Stimulated activated CD4-positive, alpha-beta T cell treated with anti-CD3 and anti-CD28 coated beads, Interleukin-2, amount 100 ng/mL, for 4 hours (primary cell): ENCODE measurements around the gene CLEC16A.
"Not testable (repeated sequence)": the region's sequence is repeated elsewhere in the genome, so short reads cannot be mapped to it uniquely, and the experiment has no call there.

ENCODE experiments used
- DNase-seq: peaks from one replicate; pipeline ENCODE4 v3.0.0-alpha.2; 2020; ENCODE audit warnings: low read depth

Gene CLEC16A

DNA sequence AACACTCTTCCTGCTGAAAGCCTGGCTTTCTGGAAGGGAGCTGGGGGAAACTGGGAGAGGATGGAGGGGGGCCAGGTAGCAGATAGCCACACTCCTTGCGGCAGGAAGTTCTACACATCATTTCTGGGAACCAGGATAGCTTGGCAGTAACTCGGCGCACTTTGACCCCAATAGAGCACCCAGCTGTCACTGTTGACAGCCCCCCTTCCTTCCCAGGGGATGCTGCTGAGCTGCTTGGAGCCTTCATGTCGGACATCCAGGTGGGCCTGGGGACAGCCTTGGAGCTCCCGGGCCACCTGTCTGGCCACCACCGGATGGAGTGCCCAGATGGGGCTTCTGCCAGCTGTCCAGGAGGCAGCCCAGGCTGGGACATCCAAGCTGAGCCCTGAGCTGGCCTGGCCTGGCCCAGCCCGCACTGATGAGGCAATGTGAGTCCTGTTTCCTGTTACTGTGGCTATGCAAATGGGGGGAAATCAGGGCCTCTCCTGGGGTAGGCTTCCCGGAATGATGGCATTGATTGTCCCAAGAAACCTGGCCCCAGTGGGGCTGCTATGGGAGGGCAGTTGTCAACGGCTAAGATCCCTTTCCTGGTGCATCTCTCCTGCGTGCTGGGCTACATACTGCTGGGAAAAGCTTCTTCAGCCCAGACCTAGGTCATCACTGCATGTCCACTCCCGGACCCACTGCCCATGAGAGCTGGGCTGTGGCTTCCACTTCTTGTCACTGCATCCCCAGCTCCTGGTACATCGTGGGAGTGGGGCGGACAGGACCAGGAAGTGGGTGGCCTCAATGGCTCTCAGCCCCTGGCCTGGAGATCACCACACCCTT, 261.6 kb downstream of the CLEC16A start:
- no peak for DNase-seq

DNA sequence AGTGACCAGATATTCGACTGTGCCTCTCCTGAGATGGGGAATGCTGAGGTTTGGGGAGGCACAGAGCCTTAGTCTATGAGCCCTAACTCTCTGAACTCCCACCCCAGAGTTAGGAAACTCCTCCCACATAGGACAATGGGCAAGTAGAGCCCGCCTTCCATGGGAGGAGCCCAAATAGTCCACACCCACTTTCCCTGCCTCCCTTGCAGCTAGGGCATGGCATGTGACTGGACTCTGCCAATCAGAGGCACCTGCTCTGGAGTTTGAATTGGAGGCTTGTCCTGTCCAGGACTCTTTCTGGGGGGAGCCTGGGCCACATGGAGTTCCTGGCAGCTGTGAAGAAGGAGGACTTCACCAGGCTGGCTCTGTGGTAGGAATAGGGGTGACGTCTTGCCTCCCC, 263.3 kb downstream of the CLEC16A start:
- no peak for DNase-seq

DNA sequence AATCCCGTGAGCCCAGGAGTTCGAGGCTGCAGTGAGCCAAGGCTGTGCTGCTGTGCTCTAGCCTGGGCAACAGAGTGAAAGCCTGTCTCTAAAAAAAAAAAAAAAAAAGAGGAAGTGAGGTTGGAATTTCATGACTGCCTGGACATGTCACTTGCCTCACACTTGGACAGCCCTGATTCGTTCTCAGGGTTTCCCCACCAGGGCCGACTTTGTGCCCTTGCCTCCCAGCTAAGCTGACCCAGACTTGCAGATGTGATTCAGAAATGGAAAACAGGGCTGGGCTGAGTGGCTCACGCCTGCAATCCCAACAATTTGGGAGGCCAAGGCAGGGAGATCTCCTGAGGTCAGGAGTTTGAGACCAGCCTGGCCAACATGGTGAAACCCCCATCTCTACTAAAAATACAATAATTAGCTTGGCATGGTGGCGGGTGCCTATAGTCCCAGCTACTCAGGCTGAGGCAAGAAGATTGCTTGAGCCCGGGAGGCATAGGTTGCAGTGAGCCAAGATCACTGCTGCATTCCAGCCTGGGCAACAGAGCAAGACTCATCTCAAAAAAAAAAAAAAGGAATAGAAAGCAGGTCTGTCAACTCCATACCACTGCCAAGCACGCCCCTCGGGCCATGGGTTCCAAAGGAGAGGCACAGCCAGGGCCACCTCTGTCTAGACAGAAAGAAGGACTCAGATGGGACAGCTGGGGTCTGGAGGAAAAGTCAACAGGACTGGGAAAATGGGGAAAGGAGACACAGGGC, 264.7 kb downstream of the CLEC16A start:
- no peak for DNase-seq

DNA sequence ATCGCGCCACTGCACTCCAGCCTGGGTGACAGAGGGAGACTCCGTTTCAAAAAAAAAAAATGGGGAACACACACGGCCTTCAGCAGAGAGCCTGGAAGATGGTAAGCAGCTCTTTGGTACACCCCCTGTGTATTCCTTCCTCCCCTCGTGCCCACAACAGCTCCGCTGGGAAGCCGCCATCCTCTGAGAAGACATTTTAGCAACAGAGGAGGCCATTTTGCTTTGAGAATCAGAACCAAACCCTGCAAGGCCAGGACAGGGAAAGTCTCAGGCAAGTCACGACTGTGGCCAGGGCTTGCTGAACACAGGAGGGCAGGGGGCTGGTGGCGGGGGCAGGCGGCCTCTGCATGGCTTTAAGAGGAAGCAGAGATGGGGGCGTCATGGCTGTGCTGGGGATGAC, 265.9 kb downstream of the CLEC16A start:
- DNase-seq, result no peak

DNA sequence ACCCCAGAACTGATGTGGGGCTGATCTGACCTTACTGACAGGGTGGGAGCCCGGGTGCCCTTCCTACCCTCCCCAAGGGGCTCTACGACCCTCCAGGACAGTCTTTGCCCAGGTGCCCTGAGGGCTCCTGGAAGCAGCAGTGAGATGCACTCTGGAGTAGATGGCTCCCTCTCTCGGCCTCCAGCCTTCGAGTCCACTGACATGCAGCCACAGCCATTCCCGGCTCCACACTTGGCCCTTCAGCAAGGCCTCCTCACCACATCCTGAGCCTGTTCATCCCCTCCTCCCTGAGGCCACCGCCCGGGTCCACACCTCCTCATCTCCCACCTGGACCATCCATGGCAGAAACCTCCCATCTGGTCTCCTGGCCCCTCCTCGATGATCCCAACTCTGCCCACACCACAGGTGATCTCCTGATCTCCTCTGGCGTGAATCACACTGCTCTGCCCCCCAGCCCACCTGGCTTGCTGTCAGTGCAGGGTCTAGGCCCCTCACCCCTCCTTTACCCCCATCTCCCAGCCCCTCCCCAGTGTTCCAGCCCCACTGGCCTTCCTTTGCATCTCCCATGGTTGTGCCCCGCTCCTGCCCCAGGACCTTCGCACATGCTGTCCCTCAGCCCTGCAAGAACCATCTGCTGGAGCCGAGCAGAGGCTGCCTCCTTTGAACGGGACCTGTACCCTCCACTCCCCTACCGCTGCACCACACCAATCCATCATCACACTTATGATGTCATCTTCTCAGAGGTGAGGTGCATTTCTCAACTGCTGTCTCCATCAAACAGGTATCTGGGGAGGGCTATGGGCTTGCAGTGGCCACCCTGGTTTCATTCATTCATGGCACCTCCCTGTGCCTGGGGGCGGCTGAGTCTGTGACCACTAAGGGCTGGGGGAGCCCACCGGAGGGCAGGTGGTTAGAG, 267.0 kb downstream of the CLEC16A start:
- no peak for DNase-seq

DNA sequence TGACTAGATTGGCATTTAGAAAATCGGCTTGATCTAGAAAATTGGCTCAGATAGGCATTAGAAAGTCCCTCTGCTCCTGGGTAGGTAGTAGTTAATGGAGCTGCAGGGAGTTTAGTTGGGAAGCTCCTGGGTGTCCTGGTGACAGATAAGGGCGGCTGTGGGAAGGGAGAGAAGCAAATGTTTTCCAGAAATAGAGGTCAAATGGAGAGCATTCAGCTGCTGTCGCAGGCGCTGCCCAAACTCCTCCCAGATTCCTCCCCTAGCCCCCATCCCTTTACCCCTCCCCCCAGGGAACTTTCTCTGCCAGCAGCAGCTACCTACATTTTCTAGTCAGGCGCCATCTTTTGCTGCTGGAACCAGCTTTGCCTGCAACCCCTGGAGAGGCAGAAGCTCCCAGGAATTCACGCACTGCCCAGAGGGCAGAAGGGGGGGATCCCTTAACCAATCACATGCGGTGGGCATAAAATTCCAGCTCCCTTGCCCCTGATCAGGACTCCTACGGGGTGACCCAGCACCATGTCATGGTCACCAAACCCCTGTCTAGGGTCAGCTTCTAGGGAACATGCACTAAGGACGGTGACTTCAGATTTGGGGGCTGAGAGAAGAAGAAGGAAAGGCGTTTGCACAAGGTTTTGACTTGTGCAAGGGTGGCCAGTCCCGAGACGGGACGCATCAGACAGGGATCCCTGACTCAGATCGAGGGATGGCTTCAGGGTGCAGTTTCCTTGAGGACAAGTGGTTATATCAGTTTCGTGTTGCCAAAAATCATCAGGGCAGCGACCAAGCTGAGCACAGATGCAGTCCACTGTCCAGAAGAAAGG, 267.8 kb downstream of the CLEC16A start:
- DNase-seq, result no peak

DNA sequence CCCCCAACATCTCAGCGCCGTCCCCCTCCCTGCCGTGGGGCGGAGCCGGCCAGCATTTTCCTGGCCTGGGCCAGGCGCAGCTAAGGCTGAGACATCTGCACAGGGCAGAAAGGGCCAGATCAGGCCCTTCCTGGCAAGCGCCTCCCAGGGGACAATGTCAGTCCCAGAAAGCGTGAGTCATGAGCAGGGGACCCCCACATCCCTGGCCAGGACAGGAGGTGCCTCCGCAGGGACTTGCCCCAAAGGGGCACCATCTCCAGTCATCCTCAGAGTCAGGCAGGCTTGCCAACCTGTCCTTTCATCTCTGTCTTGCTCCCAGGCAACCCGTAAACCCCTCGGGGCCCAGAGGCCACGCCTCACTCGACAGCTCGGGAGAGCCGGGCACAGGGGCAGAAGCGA, 268.4 kb downstream of the CLEC16A start:
- DNase-seq, result no peak

DNA sequence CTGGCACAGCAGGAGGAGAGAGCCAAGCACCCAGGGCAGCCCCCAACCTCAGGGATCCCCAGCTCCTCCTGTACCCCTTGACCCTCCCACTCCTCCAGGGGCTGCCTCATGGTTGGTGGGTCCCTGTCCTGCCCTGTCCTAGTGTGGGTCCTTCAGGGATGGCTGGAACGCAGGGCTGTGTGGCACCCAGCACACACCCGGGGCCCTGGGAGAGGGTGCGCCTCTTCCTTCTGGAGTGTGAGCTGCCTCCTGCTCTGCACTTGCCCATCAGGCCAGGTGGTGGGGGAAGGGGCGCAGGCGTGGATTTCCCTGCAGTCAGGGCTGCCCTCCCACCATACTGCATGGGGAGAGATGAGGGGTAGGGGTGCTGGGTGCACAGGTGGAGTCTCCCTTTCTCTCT, 269.0 kb downstream of the CLEC16A start:
- DNase-seq, result no peak

DNA sequence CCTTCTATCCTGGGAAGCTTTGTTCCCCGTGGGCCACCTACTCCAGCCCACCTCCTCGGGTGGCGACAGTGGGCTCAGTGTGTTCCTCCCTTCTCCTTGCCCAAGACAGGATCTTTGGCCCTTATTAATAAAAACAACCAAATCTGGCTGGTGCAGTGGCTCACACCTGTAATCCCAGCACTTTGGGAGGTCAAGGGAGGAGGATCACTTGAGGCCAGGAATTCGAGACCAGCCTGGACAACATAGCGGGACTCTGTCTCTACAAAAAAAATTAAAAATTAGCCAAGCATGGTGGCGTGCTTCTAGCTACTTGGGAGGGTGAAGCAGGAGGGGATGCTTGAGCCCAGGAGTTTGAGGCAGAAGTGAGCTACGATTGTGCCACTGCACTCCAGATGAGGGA, 269.4 kb downstream of the CLEC16A start:
- DNase-seq, result no peak

DNA sequence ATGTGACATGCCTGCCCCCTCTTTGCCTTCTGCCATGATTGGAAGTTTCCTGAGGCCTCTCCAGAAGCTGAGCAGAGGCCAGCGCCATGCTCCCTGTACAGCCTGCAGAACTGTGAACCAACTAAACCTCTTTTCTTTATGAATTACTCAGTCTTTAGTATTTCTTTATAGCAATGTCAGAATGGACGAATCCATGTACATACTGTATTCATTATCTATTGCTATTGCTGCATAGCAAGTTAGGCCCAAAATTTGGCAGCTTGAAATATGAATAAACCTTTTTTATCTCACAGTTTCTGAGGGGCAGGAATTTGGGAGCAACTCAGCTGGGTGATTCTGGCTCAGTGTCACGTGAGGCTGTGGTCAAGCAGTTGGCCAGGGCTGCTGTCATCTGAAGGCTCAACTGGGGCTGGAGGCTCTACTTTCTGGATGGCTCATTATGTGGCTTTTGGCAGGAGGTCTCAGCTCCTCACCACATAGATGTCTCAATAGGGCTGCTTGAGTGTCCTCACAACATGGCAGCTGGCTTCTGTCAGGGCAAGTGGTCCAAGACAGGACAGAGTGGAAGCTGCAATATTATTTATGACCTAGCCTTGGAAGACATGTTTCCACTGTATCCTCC, 271.7 kb downstream of the CLEC16A start:
- no peak for DNase-seq

DNA sequence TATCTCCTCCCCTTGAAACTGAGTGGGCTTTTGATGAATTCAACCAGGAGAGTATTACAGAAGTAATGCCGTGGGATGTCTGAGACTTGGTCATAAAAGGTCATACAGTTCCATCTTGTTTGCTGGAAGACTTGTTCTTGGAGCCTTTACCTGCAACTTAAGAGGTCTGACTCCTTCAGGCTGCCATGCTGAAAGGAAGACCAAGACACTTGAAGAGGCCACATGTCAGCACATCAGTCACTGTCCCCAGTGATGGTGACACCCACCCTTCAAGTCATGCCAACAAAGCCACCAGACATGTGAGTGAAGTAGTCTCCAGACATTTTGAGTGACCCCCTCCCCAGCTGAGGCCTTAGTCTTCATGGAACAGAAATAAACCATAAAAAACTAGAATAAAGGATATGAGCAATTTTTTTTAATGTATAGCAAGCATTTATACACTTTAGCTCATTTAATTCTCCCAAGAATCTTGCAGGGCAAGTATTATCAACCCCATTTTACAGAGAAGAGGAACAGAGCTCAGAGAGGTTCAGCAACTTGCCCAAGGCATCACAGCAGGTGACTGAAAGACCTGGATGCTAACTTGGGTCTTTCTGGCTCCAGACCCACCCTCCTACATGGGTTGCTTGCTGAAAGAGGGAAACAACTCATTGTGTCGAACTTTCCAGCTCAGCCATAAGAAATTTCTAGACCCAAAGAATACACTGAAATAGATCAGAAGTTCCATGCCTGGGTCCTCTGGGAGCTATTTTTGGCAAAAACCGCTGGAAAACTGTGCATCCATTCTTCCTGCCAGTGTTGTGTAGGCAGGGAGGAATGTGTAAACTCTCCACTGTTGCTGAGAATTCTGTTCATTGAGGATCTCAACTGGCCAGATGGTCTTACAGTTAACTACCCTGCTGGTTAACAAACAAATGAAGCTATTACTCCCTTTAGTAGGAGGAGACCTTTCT, 273.6 kb downstream of the CLEC16A start:
- DNase-seq, result no peak

DNA sequence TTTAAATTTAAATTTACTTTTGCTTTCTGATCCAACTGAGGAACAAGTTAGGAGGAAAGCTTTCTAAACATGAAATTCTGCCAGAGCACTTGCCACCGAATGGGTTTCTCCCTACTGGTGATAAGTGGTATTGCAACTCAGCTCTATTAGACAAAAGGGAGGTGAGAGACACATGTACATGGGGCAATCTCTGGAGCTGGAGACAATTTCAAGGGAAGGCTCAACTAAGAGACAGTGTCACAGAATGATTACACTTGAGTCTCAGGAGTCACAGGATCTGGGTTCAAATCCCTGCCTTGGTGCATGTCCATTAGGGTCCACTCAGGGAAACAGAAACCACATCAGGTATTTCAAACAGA, 274.2 kb downstream of the CLEC16A start:
- DNase-seq, result no peak

DNA sequence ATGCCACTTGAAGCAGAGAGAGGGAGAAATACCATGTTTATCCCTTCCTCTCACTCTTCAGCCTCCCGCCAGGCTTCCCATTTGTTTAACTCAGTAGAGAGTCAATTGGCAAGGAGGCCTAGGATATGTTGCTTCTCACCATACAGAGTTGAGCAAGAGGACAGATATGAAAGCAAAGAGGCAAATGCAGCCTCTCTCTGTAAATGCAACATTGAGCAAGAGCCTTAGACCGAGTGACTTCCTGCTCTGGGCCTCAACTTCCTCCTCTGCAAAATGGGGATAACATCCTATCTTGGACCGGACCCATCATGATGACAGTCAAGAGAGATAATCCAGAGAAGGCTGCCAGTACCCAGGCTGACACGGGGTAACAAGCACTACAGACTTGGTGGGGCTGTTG, 274.8 kb downstream of the CLEC16A start:
- no peak for DNase-seq

DNA sequence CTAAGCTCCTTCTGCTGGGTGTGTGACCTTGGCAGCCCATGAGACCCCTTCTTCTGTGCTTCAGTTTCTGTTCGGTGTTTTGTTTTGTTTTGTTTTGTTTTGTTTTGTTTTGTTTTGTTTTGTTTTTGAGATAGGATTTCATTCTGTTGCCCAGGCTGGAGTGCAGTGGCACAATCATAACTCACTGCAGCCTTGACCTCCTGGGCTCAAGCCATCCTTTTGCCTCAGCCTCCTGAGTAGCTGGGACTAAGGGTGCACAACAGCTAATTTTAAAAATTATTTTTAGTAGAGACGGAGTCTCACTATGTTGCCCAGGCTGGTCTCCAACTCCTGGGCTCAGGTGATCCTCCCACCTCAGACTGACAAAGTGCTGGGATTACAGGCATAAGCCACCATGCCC, 276.1 kb downstream of the CLEC16A start:
- not testable (repeated sequence) for DNase-seq

DNA sequence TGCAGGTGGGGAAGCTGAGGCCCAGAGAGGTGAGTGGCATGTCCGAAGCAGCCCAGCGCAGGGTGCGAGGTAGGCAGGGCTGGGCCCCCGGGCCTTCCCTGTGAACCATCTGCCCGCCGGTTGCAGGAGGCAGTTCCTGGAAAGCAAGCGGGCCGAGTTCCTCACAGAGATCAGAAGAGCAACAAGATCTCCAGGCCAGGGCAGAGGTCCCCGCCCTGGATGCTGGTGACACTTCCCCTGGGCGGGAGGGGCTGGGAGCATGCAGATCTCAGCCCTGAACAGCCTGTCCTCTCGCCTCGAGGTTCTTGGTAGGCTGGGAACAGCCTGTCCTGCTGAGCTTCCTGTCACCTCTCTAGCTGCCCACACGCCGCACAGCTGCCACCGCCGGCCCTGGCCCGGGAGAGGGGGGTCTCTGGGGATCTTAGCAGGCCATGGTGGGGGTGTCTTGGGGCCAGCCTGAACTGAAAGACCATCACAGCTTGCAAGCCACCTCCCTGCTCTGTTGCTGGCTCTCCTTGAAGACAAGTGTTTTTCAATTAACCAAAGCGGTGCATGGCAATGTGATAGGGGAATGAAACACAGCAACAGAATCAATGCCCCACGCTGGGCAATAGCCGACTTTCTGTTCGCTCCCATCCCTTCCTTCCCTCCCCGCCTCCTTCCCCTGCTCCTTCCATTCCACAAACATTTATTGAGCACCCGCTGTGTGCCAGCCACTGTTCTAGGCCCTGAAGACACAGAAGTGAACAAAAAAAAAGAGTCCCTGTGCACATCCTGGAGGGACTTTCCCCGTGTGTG, 279.9 kb downstream of the CLEC16A start:
- peak; percentile 38 for DNase-seq

DNA sequence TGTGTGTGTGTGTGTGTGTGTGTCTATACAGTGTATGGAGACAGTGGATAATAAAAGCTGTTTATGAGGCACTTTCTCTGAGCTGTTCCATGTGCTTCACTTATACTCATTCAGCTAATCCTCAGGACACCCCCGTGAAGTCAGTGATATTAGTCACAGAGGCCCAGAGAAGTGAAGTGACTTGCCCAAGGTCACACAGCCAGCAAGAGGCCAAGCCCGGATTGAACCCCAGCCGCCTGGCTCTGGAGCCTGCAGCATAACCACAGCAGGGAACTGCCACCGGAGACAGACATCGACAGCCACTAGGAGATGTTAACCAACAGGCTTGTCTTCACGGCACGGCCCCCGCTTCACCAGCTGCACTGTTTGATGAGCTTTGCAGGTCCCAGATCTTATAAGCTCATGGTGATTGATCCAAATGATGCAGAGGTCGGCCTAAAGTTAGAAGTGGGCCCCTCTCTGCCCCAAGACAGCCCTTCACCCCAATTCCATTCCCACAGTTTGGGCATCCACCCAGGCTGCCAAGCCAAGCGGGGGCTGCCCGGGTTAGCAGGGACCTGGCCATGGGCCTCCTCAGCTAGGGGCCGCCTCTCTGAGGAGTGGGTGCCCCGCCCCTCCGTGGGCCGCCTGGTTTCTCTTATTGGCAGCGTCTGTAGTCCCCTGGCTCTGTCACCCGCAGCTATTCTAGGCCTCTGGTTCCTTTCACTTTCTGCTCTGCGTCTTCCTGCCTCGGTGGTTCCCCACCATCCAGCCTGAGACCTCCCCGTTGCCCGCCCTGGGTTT, 280.7 kb downstream of the CLEC16A start:
- DNase-seq, result peak; percentile 82

DNA sequence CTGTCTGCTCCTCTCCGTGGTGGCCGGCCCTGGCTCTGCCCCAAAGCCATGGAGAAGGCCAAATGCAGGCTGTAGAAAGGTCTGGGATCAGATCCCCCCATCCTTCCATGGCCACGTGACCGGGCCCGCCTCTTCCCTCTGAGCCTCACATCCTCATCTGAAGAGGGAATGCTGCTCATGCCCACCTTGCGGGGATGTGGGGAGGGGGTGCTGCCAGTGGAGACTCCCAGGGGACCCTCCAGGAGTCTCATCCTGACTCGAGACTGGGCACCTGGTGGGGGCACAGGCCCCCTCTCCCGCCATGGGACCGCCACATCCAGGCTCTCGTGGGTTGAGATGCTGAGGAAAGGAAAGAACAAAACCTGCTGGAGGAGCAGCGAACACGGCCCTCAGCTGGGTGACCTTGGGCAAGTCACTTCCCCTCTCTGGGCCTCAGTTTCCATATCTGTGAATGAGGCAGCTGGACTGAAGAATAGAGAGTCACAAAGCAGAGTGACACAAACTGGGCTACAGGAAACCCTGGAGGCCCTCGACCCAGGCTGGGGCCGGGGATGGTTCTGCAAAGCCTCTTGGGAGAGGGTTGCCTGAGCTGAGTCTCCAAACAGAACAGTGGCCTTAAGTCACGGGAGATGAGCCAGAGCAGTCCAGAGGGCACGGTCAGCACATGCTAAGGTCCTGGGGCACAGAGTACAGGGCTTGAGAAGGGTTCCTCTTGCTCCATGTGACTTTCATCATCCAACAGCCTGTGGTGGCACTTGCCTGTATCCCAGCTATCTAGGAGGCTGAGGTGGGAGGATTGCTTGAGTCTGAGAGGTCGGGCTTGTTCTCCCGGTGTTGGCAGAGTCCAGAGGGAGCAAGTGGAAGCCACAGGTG, 281.5 kb downstream of the CLEC16A start:
- DNase-seq, result no peak
